H9 (cell line): Measurements from ENCODE around the gene KIAA0513. TPM values are rescaled to one million over a fixed set of nuclear protein-coding genes. Genes with fewer than 3 reads are reported as not detected.

Experiments
- DNase-seq: peaks from one replicate; pipeline ENCODE4 v3.0.0-alpha.2; 2017
- H2AFZ ChIP-seq: one replicate; pipeline ENCODE4 v1.6.1; 2013; ENCODE audit warnings: mild to moderate bottlenecking, low read length, control low read depth, moderate library complexity
- H2AK5ac ChIP-seq: 2 replicates; pipeline ENCODE4 v1.6.1; 2013; ENCODE audit warnings: low read length, control low read depth, mixed read lengths; ENCODE audit not compliant: insufficient read length
- H2BK120ac ChIP-seq: one replicate; pipeline ENCODE4 v1.6.1; 2013; ENCODE audit warnings: low read depth, mild to moderate bottlenecking, low read length, control low read depth, inconsistent platforms; ENCODE audit not compliant: poor library complexity, severe bottlenecking
- H2BK12ac ChIP-seq: 2 replicates; pipeline ENCODE4 v1.6.1; 2013; ENCODE audit warnings: low read length, control low read depth, mixed read lengths, low read depth; ENCODE audit not compliant: insufficient read length
- H2BK15ac ChIP-seq: 2 replicates; pipeline ENCODE4 v1.6.1; 2013; ENCODE audit warnings: low read depth, low read length, control low read depth
- H2BK20ac ChIP-seq: one replicate; pipeline ENCODE4 v1.6.1; 2013; ENCODE audit warnings: low read depth, mild to moderate bottlenecking, low read length, control low read depth, inconsistent platforms; ENCODE audit not compliant: poor library complexity, severe bottlenecking
- H2BK5ac ChIP-seq: 2 replicates; pipeline ENCODE4 v1.6.1; 2013; ENCODE audit warnings: low read length, control low read depth, mixed read lengths; ENCODE audit not compliant: insufficient read length
- H3K14ac ChIP-seq: 2 replicates; pipeline ENCODE4 v1.6.1; 2013; ENCODE audit warnings: low read length, control low read depth; ENCODE audit not compliant: insufficient read depth
- H3K18ac ChIP-seq: 2 replicates; pipeline ENCODE4 v1.6.1; 2013; ENCODE audit warnings: low read depth, mild to moderate bottlenecking, mixed read lengths, low read length, control low read depth; ENCODE audit not compliant: insufficient read length
- H3K23ac ChIP-seq: 2 replicates; pipeline ENCODE4 v1.6.1; 2013; ENCODE audit warnings: low read length, control low read depth, mixed read lengths, low read depth; ENCODE audit not compliant: insufficient read length
- H3K23me2 ChIP-seq: 2 replicates; pipeline ENCODE4 v1.6.1; 2013; ENCODE audit warnings: low read depth, mild to moderate bottlenecking, mixed read lengths, low read length, control low read depth; ENCODE audit not compliant: insufficient read length, poor library complexity, severe bottlenecking
- H3K27ac ChIP-seq: 2 replicates; pipeline ENCODE4 v1.5.1; 2013; ENCODE audit warnings: low read length, control low read depth, mixed read lengths, low read depth; ENCODE audit not compliant: insufficient read length
- H3K27me3 ChIP-seq: 2 replicates; pipeline ENCODE4 v1.6.1; 2013; ENCODE audit warnings: low read length, control low read depth, inconsistent platforms; ENCODE audit not compliant: insufficient read depth
- H3K4ac ChIP-seq: 2 replicates; pipeline ENCODE4 v1.6.1; 2013; ENCODE audit warnings: low read depth, mild to moderate bottlenecking, control low read depth, inconsistent platforms, low read length, moderate library complexity
- H3K4me1 ChIP-seq: 2 replicates; pipeline ENCODE4 v1.6.1; 2013; ENCODE audit warnings: low read length, control low read depth, inconsistent platforms; ENCODE audit not compliant: insufficient read depth
- H3K4me2 ChIP-seq: 2 replicates; pipeline ENCODE4 v1.6.1; 2013; ENCODE audit warnings: low read length, control low read depth, mixed read lengths; ENCODE audit not compliant: insufficient read length, insufficient read depth
- H3K56ac ChIP-seq: 2 replicates; pipeline ENCODE4 v1.6.1; 2013; ENCODE audit warnings: low read depth, mild to moderate bottlenecking, mixed read lengths, low read length, control low read depth; ENCODE audit not compliant: insufficient read length
- H3K79me1 ChIP-seq: 2 replicates; pipeline ENCODE4 v1.6.1; 2013; ENCODE audit warnings: low read depth, mild to moderate bottlenecking, moderate library complexity, low read length, control low read depth, inconsistent platforms; ENCODE audit not compliant: insufficient read depth, poor library complexity, severe bottlenecking
- H3K79me2 ChIP-seq: 2 replicates; pipeline ENCODE4 v1.6.1; 2013; ENCODE audit warnings: low read length, control low read depth, inconsistent platforms; ENCODE audit not compliant: insufficient read depth
- H3K9ac ChIP-seq: 2 replicates; pipeline ENCODE4 v1.6.1; 2013; ENCODE audit warnings: low read length, control low read depth, mixed read lengths; ENCODE audit not compliant: insufficient read length; ENCODE audit errors: extremely low read depth
- H3K9me3 ChIP-seq: one replicate; pipeline ENCODE4 v1.6.1; 2013; ENCODE audit warnings: low read depth, low read length, inconsistent platforms; ENCODE audit not compliant: control insufficient read depth
- H3T11ph ChIP-seq: one replicate; pipeline ENCODE4 v1.6.1; 2013; ENCODE audit warnings: mild to moderate bottlenecking, low read length, control low read depth, inconsistent platforms
- H4K20me1 ChIP-seq: one replicate; pipeline ENCODE4 v1.6.1; 2013; ENCODE audit not compliant: control insufficient read depth, insufficient read length, insufficient read depth
- H4K5ac ChIP-seq: 2 replicates; pipeline ENCODE4 v1.6.1; 2013; ENCODE audit warnings: low read depth, mild to moderate bottlenecking, mixed read lengths, low read length, control low read depth; ENCODE audit not compliant: insufficient read length
- H4K8ac ChIP-seq: replicated peaks from 2 replicates; pipeline ENCODE4 v1.6.1; 2013; ENCODE audit warnings: low read length, control low read depth, mixed read lengths, low read depth; ENCODE audit not compliant: insufficient read length
- H4K91ac ChIP-seq: 2 replicates; pipeline ENCODE4 v1.6.1; 2013; ENCODE audit warnings: low read depth, mild to moderate bottlenecking, moderate library complexity, mixed read lengths, low read length, control low read depth; ENCODE audit not compliant: insufficient read length
- H3K27ac Mint-ChIP-seq, 3 experiments: 2 replicates in 2 of 3; 3 replicates in 1 of 3; pipeline ENCODE4 v1.8.0; 2020 to 2021; ENCODE audit warnings: mixed read lengths in 3 of 3, mild to moderate bottlenecking in 1 of 3, moderate library complexity in 1 of 3
- H3K27me3 Mint-ChIP-seq: 2 replicates; pipeline ENCODE4 v1.8.0; 2021; ENCODE audit warnings: low read depth, mild to moderate bottlenecking, moderate library complexity, mixed read lengths
- H3K36me3 Mint-ChIP-seq, 3 experiments: 2 replicates in 2 of 3; 3 replicates in 1 of 3; pipeline ENCODE4 v1.8.0; 2020 to 2021; ENCODE audit warnings: low read depth in 3 of 3, mixed read lengths in 3 of 3; ENCODE audit not compliant: insufficient read depth in 1 of 3
- H3K4me1 Mint-ChIP-seq, 2 experiments: 2 replicates each; pipeline ENCODE4 v1.8.0; 2020; ENCODE audit warnings: mixed read lengths in 2 of 2
- H3K4me3 Mint-ChIP-seq, 2 experiments: 2 replicates in 1 of 2; 3 replicates in 1 of 2; pipeline ENCODE4 v1.8.0; 2020 to 2021; ENCODE audit warnings: mild to moderate bottlenecking in 2 of 2, mixed read lengths in 2 of 2, moderate library complexity in 1 of 2
- H3K9me3 Mint-ChIP-seq, 2 experiments: 2 replicates in 1 of 2; 3 replicates in 1 of 2; pipeline ENCODE4 v1.8.0; 2020; ENCODE audit warnings: mild to moderate bottlenecking in 2 of 2, mixed read lengths in 2 of 2, moderate library complexity in 1 of 2
- CTCF ChIP-seq: fragments of 200-600 bp; sonication (generic); conservative IDR thresholded peaks from 3 replicates; pipeline ENCODE4 v1.8.0; 2021; ENCODE audit warnings: antibody characterized with exemption, mild to moderate bottlenecking
- WGBS: extraction: QIAGEN DNeasy Blood & Tissue Kit; methylation state at CpG from one replicate; pipeline ENCODE4 v1.1.7; 2013; ENCODE audit warnings: missing lambda C conversion rate, low lambda C conversion rate, mixed read lengths; ENCODE audit not compliant: insufficient read length; ENCODE audit errors: extremely low coverage; 5-methylcytosine and 5-hydroxymethylcytosine counted together
- total RNA-seq: library from RNA; stranded (reverse); gene quantifications from 2 replicates; pipeline ENCODE4 v1.2.1, GENCODE V29; 2021

The KIAA0513 gene
- total RNA-seq, 1 experiment from 2014 or later = 4.7 TPM

DNA sequence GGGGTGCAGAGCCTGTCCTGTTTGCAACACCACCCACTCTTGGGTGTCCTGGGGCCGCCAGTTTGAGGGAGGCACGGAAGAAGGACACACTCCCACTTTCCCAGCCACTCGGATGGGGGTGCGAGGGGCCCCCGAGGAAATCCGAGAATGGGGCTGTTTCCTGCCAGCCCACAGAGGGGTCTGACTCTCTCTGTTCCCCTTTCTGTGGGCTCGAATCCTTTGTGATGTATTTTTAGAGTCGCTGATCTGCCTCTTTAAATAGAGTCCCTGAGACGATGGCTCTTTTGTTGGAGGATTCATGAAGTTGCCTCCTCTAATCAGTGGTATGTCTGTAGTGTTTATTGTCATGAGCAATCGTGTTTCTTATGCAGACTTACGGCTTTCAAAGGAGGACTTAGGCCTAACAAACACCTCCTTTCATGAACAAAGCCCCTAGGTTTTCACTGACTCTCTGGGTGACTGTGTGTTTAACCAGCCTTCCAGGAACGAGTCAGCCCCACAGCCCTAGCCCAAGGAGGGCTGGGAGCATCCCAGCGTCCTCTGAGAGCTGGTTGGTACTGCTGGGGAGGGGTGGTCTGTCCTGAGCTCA lies 55.5 kb downstream of the KIAA0513 start:
- Histone ChIP-seq H3K4me2 (peak overlapping the region; percentile 24), H4K5ac (no peak overlapping the region), H4K91ac (no peak overlapping the region), H3K27me3 (peaks cover 20% of the 10 kb centered on the region; the same call in 1 of the 2 replicates), H4K20me1 (no peaks in the 10 kb centered on the region), H3K23ac (no peak overlapping the region), H2BK120ac (no peak overlapping the region), H3K14ac (no peak overlapping the region), H3K18ac (peak overlapping the region; percentile 31), H4K8ac (no peak overlapping the region), H3K79me1 (no peaks in the 10 kb centered on the region), H3K79me2 (no peaks in the 10 kb centered on the region), H2BK15ac (no peak overlapping the region), H2AFZ (no peak overlapping the region), H2AK5ac (no peak overlapping the region), H3K56ac (no peak overlapping the region), H3K23me2 (peaks cover 8% of the 10 kb centered on the region), H3K9ac (no peak overlapping the region), H3K4me1 (no peaks in the 10 kb centered on the region; the same call in 1 of the 2 replicates), H2BK5ac (no peak overlapping the region), H3K9me3 (no peaks in the 10 kb centered on the region), H2BK12ac (no peak overlapping the region), H3K4ac (no peak overlapping the region), H2BK20ac (no peak overlapping the region), H3T11ph (no peak overlapping the region), H3K27ac (no peak overlapping the region)
- no peak for TF ChIP-seq CTCF
- DNase-seq = peak; percentile 83
- Mint-ChIP-seq H3K4me1 (peaks cover 33 to 53% of the 10 kb centered on the region in 2 experiments), H3K4me3 (peak overlapping the region; percentile 47 to 69), H3K36me3 (peaks cover 0 to 14% (median 10%) of the 10 kb centered on the region in 3 experiments; a peak in 5 of 7 replicates), H3K27ac (peak overlapping the region; percentile 38 to 55 (median 53); a peak in 4 of 7 replicates), H3K9me3 (no peaks in the 10 kb centered on the region; a peak in 1 of 5 replicates), H3K27me3 (peaks cover 100% of the 10 kb centered on the region)
- no CpG with 5 or more reads among the region's 13 CpGs for WGBS
